ENCODE results near the gene CCDC167. TPM values are rescaled to one million over a fixed set of nuclear protein-coding genes. Genes with fewer than 3 reads are reported as not detected.
A peak's percentile ranks its signal among the peaks of the same experiment; 100 is the strongest.

Gene CCDC167
- total RNA-seq, 1 experiment from 2014 or later: 31.9 TPM

- no CpG with 5 or more reads among the region's 16 CpGs for WGBS (ENCODE audit: extremely low coverage, insufficient read length, low lambda C conversion rate)
- H3K56ac ChIP-seq (ENCODE audit: insufficient read length, low read depth, low read length): no peak overlapping the region
- no peak overlapping the region for H4K5ac ChIP-seq (ENCODE audit: insufficient read length, low read depth, low read length)
- H3K4me2 ChIP-seq (ENCODE audit: insufficient read depth, insufficient read length, low read length): no peak overlapping the region
- H3K9me3 Mint-ChIP-seq: no peaks in the 10 kb centered on the region; a peak in 2 of 5 replicates
- no peak overlapping the region for H2AK5ac ChIP-seq (ENCODE audit: insufficient read length, low read length)
- no peaks in the 10 kb centered on the region for H3K9me3 ChIP-seq (ENCODE audit: control insufficient read depth, low read depth, low read length)
- no peaks in the 10 kb centered on the region for H3K79me1 ChIP-seq (ENCODE audit: insufficient read depth, low read depth, low read length, poor library complexity, severe bottlenecking)
- H3K27ac ChIP-seq (ENCODE audit: insufficient read length, low read depth, low read length): no peak overlapping the region
- peaks cover 50 to 57% of the 10 kb centered on the region in 2 experiments for H3K4me1 Mint-ChIP-seq
- no peak overlapping the region for H3K18ac ChIP-seq (ENCODE audit: insufficient read length, low read depth, low read length)
- H4K91ac ChIP-seq (ENCODE audit: insufficient read length, low read depth, low read length): no peak overlapping the region
- TF ChIP-seq CTCF (conservative IDR thresholded peaks at IDR 0.05): no peak
- H3K27me3 ChIP-seq (ENCODE audit: insufficient read depth, low read length): no peaks in the 10 kb centered on the region; the same call in 1 of the 2 replicates
- no peak overlapping the region for H4K8ac ChIP-seq (replicated peaks; ENCODE audit: insufficient read length, low read depth, low read length)
- H2BK20ac ChIP-seq (ENCODE audit: low read depth, low read length, poor library complexity, severe bottlenecking): no peak overlapping the region
- peak overlapping the region in 1 of 2 experiments; percentile 26; a peak in 1 of 5 replicates for H3K4me3 Mint-ChIP-seq
- no peak overlapping the region for H3T11ph ChIP-seq (ENCODE audit: low read length)
- no peak overlapping the region for H3K23ac ChIP-seq (ENCODE audit: insufficient read length, low read depth, low read length)
- peaks cover 43% of the 10 kb centered on the region for H3K27me3 Mint-ChIP-seq (ENCODE audit: low read depth)
- no peak overlapping the region for H3K9ac ChIP-seq (ENCODE audit: extremely low read depth, insufficient read length, low read length)
- no peak overlapping the region for H2AFZ ChIP-seq (ENCODE audit: low read length)
- no peak overlapping the region for H2BK5ac ChIP-seq (ENCODE audit: insufficient read length, low read length)
- no peak overlapping the region for H2BK120ac ChIP-seq (ENCODE audit: low read depth, low read length, poor library complexity, severe bottlenecking)
- H2BK12ac ChIP-seq (ENCODE audit: insufficient read length, low read depth, low read length): no peak overlapping the region
- no peaks in the 10 kb centered on the region; a peak in 1 of 7 replicates for H3K36me3 Mint-ChIP-seq (ENCODE audit: insufficient read depth in 1 of 3, low read depth in 3 of 3)
- H3K4ac ChIP-seq (ENCODE audit: low read depth, low read length): no peak overlapping the region
- H3K4me1 ChIP-seq (ENCODE audit: insufficient read depth, low read length): peaks cover 8% of the 10 kb centered on the region; the same call in 1 of the 2 replicates
- DNase-seq: no peak
- H2BK15ac ChIP-seq (ENCODE audit: low read depth, low read length): no peak overlapping the region
- H3K27ac Mint-ChIP-seq: no peak overlapping the region
- no peak overlapping the region; the same call in 1 of the 2 replicates for H3K14ac ChIP-seq (ENCODE audit: insufficient read depth, low read length)
- H4K20me1 ChIP-seq (ENCODE audit: control insufficient read depth, insufficient read depth, insufficient read length): no peaks in the 10 kb centered on the region
- no peaks in the 10 kb centered on the region for H3K79me2 ChIP-seq (ENCODE audit: insufficient read depth, low read length)
- H3K23me2 ChIP-seq (ENCODE audit: insufficient read length, low read depth, low read length, poor library complexity, severe bottlenecking): peaks cover 9% of the 10 kb centered on the region
These were observed 17.3 kb upstream of the CCDC167 start for GRCh38 chr6:37516920-37517405.
